ENCODE data around the gene FHL1. TPM values are rescaled to one million over a fixed set of nuclear protein-coding genes. Genes with fewer than 3 reads are reported as not detected.
A peak's percentile ranks its signal among the peaks of the same experiment; 100 is the strongest.
"Not testable (repeated sequence)": the region's sequence is repeated elsewhere in the genome, so short reads cannot be mapped to it uniquely, and the experiment has no call there.

Gene FHL1
- total and polyA plus RNA-seq, 9 donors, result 62.0 to 508 (median 98.5) TPM

- DNase-seq, result no peak
- intact Hi-C loops (cut with DNase I), result loop anchor here in 2 of 4 donors (5.0 to 10.0 kb wide), 3 partner anchors 37 to 141 kb away; no protein-coding TSS in a partner anchor
- no peak overlapping the region for H3K4me3 ChIP-seq
- H3K27me3 ChIP-seq, result no peaks in the 10 kb centered on the region
- 39 to 68% (median 44%) methylated on average over 3 of the region's 3 CpGs for WGBS, 3 donors
- H3K9me3 ChIP-seq, result no peaks in the 10 kb centered on the region
- no peak overlapping the region for H3K27ac ChIP-seq
- TF ChIP-seq, protein P1, sequence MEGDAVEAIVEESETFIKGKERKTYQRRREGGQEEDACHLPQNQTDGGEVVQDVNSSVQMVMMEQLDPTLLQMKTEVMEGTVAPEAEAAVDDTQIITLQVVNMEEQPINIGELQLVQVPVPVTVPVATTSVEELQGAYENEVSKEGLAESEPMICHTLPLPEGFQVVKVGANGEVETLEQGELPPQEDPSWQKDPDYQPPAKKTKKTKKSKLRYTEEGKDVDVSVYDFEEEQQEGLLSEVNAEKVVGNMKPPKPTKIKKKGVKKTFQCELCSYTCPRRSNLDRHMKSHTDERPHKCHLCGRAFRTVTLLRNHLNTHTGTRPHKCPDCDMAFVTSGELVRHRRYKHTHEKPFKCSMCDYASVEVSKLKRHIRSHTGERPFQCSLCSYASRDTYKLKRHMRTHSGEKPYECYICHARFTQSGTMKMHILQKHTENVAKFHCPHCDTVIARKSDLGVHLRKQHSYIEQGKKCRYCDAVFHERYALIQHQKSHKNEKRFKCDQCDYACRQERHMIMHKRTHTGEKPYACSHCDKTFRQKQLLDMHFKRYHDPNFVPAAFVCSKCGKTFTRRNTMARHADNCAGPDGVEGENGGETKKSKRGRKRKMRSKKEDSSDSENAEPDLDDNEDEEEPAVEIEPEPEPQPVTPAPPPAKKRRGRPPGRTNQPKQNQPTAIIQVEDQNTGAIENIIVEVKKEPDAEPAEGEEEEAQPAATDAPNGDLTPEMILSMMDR (IDR thresholded peaks at IDR 0.05), result no peak
- H3K4me1 ChIP-seq (ENCODE audit: insufficient read depth), result peaks cover 5% of the 10 kb centered on the region
- H3K36me3 ChIP-seq, result no peaks in the 10 kb centered on the region
Observed at GRCh38 chrX:136165406-136165805, 18.1 kb downstream of the FHL1 start.

- Histone ChIP-seq H3K27me3 (no peaks in the 10 kb centered on the region), H3K9me3 (no peaks in the 10 kb centered on the region), H3K4me1 (ENCODE audit: insufficient read depth) (peaks cover 5% of the 10 kb centered on the region), H3K36me3 (no peaks in the 10 kb centered on the region), H3K4me3 (no peak overlapping the region), H3K27ac (no peak overlapping the region)
- no peak for DNase-seq
- no peak for TF ChIP-seq POLR2A (IDR thresholded peaks at IDR 0.05)
- TF ChIP-seq, protein P1 (IDR thresholded peaks at IDR 0.05), result no peak
- TF ChIP-seq EP300 (IDR thresholded peaks at IDR 0.05), result no peak
- intact Hi-C loops (cut with DNase I), result loop anchor here in 2 of 4 donors (5.0 to 10.0 kb wide), 3 partner anchors 36 to 142 kb away; no protein-coding TSS in a partner anchor
- WGBS, 3 donors, result 72 to 80% (median 78%) methylated on average over 8 of the region's 8 CpGs
Observed at GRCh38 chrX:136166221-136166855, 19.0 kb downstream of the FHL1 start.

- H3K27ac ChIP-seq; DNase-seq; H3K36me3 ChIP-seq; H3K4me1 ChIP-seq (ENCODE audit: insufficient read depth); H3K27me3 ChIP-seq; H3K4me3 ChIP-seq; H3K9me3 ChIP-seq: not testable (repeated sequence)
- intact Hi-C loops (cut with DNase I), result loop anchor here in 2 of 4 donors (5.0 to 10.0 kb wide), 3 partner anchors 34 to 143 kb away; no protein-coding TSS in a partner anchor
- 74 to 78% (median 76%) methylated on average over 6 of the region's 6 CpGs for WGBS, 3 donors
Observed at GRCh38 chrX:136167989-136168388, 20.7 kb downstream of the FHL1 start.

- WGBS, 3 donors, result 41 to 46% (median 42%) methylated on average over 17 of the region's 17 CpGs
- H3K27me3 ChIP-seq, result no peaks in the 10 kb centered on the region
- no peaks in the 10 kb centered on the region for H3K9me3 ChIP-seq
- peak overlapping the region in 1 of 2 donors; percentile 6 for H3K27ac ChIP-seq
- H3K36me3 ChIP-seq, result no peaks in the 10 kb centered on the region
- TF ChIP-seq, protein P1 (IDR thresholded peaks at IDR 0.05), result no peak
- TF ChIP-seq POLR2A (IDR thresholded peaks at IDR 0.05) (no peak), EP300 (IDR thresholded peaks at IDR 0.05) (no peak)
- H3K4me1 ChIP-seq (ENCODE audit: insufficient read depth), result peaks cover 4% of the 10 kb centered on the region
- intact Hi-C loops (cut with DNase I), result loop anchor here in 2 of 4 donors (5.0 to 10.0 kb wide), 3 partner anchors 33 to 144 kb away; no protein-coding TSS in a partner anchor
- no peak overlapping the region for H3K4me3 ChIP-seq
- DNase-seq, result peak in 2 of 5 donors; percentile 29 to 69
Observed at GRCh38 chrX:136168929-136169735, 21.8 kb downstream of the FHL1 start.

All from ovary (tissue), 9 donors.